A673 (cell line): Measurements from ENCODE around the gene SPATA21.

Experiments
- EZH2 ChIP-seq: fragments of 200-600 bp; sonication (generic); IDR thresholded peaks from 2 replicates; pipeline ENCODE4 v1.6.1; 2017; ENCODE audit warnings: borderline replicate concordance, low read depth, mild to moderate bottlenecking, mixed read lengths, antibody characterized with exemption, low read length; ENCODE audit not compliant: poor library complexity, severe bottlenecking
- TF ChIP-seq, protein P1 (sequence below): fragments of 300-800, 200-600 bp; sonication (generic); conservative IDR thresholded peaks from 2 replicates; pipeline ENCODE4 v1.5.1; 2017; ENCODE audit warnings: low read depth, mild to moderate bottlenecking, antibody characterized with exemption, low read length, moderate library complexity, mixed read lengths

DNA sequence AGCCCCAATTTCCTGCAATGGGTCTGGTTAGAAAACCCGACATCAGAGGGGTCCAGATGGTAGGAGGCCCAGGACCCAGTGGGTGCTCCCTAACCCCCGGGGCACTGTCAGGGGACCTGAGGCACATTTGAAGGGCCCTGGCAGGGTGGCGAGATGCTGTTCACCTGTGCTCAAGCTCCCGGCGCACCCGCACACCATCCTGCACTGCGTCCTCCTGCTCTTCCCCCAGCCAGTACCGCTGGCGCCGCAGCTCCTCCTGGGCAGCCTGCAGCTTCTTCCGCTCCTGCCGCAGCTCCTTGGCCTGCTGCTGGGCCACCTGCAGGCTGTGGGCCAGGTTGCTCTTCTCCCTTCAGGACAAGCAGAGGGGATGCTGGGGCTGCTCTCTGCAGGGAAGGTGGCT is 40.9 kb upstream of the SPATA21 start:
- TF ChIP-seq, protein P1, sequence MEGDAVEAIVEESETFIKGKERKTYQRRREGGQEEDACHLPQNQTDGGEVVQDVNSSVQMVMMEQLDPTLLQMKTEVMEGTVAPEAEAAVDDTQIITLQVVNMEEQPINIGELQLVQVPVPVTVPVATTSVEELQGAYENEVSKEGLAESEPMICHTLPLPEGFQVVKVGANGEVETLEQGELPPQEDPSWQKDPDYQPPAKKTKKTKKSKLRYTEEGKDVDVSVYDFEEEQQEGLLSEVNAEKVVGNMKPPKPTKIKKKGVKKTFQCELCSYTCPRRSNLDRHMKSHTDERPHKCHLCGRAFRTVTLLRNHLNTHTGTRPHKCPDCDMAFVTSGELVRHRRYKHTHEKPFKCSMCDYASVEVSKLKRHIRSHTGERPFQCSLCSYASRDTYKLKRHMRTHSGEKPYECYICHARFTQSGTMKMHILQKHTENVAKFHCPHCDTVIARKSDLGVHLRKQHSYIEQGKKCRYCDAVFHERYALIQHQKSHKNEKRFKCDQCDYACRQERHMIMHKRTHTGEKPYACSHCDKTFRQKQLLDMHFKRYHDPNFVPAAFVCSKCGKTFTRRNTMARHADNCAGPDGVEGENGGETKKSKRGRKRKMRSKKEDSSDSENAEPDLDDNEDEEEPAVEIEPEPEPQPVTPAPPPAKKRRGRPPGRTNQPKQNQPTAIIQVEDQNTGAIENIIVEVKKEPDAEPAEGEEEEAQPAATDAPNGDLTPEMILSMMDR: no peak
- TF ChIP-seq EZH2: no peak
